GM20000 (cell line): Measurements from ENCODE around the gene CDKN1B.
"Not testable (repeated sequence)": the region's sequence is repeated elsewhere in the genome, so short reads cannot be mapped to it uniquely, and the experiment has no call there.

Experiments used
- DNase-seq: peaks from one replicate; pipeline ENCODE4 v3.0.0; 2012; ENCODE audit warnings: low spot score
- CTCF ChIP-seq: IDR thresholded peaks from 2 replicates; pipeline ENCODE4 v1.5.1; 2012; ENCODE audit warnings: mild to moderate bottlenecking, control low read depth; ENCODE audit errors: extremely low read depth, missing control alignments

CDKN1B gene

GRCh38 chr12:12734561-12735071, 17.4 kb downstream of the CDKN1B start:
- no peak for DNase-seq
- TF ChIP-seq CTCF: no peak

- DNase-seq: no peak
- TF ChIP-seq CTCF: no peak
These were observed 18.1 kb downstream of the CDKN1B start for GRCh38 chr12:12735301-12735700.

DNA sequence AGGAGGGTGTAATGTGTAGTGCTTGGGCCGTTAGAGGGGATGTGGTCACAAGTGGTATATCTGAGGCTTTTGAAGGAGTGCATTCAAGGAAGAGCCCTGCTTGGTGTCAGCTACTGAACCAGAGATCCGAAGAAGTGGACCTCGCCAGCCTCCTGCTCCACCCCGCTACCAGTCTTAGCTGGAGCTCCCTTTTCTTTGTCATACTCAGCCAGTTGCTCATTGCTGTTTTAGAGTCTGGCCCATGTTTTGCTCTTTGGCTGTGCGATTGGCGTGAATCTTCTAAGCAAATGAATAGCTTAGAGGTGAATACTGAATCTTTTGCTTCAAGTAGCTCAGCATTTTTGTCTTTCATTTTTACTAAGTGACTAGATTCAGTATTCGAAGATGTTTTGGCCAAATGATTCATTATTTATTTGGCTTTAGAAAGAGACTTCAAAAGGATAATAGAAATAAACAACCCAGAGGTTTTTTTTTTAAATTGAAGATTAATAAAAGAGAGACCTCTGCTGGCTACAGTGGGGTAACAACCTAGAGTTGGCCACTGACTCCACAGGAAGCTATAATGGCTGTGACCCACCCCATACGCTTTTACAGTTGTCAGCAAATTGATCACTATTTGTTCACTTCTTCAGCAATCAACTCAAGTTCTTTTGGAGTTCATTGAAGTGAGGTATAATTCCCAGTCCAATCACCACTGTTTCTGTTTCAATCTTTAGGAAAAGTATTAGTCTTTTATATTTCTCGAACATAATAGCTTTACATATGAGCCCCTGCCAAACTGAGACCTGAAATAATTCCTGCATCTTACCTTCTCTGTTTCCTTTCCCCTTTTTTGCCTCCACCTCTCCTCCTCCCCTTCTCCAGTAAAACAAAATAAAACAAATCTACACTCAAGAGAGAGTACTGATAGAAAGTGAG, 19.9 kb downstream of the CDKN1B start:
- TF ChIP-seq CTCF: no peak
- peak; percentile 63 for DNase-seq

DNA sequence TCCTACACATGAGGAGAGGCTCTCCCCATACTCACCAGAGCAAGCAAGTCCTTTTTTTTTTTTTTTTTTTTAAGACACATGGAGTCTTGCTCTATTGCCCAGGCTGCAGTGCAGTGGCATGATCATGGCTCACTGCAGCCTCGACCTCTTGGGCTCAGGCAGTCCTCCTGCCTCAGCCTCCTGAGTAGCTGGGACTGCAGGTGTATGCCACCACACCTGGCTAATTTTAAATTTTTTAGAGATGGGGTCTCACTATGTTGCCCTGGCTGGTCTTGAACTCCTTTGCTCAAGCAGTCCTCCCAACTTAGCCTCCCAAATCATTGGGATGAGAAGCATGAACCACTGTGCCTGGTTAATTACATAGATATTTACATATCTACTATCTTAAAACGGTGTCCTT, 21.0 kb downstream of the CDKN1B start:
- DNase-seq: not testable (repeated sequence)

- no peak for TF ChIP-seq CTCF
These were observed 24.5 kb downstream of the CDKN1B start for GRCh38 chr12:12741660-12742059.

DNA sequence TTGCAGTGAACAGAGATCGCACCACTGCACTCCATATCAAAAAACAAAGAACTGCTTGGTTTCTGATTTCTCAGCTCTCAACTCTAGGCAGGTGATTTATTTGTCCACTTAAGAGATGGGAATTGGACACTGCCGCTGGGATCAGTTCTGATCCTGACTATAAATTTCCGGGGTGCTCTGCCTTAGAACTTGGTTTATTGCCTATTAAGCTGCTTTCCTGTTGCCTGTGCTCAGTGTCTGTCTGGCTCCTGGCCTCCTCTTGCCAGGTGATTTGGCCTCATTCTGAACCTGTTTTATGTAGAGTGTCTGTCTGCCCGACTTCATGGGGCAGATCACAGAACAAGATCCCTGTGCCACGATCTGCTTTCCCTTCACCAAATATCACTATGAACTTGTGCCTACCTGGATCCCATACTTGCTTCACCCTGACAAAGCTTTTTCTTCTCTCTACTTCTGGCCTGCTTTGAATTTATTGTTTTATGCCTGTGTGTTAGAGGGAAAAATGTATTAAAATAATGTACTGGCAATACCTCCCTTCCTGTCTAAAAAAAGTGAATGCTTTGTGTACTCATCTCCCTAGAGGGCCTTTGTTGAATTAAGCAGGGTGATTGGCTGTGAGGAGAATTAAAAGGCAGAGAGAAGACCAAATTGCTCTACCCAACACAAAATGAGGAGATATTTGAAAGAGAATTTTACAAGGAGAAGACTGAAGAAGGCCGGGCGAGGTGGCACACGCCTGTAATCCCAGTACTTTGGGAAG, 27.6 kb downstream of the CDKN1B start:
- no peak for TF ChIP-seq CTCF
- no peak for DNase-seq

More at GRCh38 chr12:12741660-12742059, 24.5 kb downstream of the CDKN1B start:
- no peak for DNase-seq

DNA sequence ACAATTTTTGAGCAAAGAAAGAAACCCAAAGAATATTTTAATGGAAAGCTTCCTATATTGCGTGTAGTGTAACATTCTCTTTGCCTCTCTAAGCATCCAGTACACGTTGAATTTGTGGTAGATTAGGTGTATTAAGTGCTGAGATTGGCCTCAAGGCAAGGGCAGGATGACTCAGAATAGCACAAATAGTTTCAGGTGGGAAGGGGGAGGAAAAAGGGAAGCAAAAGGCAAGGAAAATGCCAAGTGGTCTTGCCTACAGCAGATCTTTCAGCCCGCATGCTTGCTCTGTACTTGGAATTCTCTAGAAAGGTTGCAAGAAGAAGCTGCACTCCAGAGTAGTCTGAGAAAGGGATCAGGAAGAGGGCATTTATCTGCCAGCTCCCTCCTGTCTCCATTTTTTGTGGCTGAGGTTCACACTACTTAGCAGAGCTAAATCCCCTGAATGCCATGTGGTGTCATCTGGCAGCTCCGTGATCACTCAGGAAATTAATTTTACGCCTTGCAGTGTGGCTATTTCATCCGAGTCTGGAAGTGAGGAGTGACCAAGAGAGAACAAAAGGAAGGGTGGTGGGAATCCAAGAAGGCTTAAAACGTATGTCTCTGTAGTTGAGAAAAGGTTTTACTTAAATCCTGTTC, 28.5 kb downstream of the CDKN1B start:
- no peak for TF ChIP-seq CTCF
- DNase-seq: no peak
